OCI-LY7 (cell line): ENCODE results near the gene DISC1.

Experiments used
- CTCF ChIP-seq: fragments of 200-600 bp; sonication (generic); conservative IDR thresholded peaks from 2 replicates; pipeline ENCODE4 v1.5.1; 2014; ENCODE audit warnings: mild to moderate bottlenecking, antibody characterized with exemption, low read length, moderate library complexity, mixed read lengths
- EZH2phosphoT487 ChIP-seq: fragments of 200-600 bp; sonication (generic); IDR thresholded peaks from 2 replicates; pipeline ENCODE4 v1.6.1; 2018; ENCODE audit warnings: low read depth, borderline replicate concordance, mild to moderate bottlenecking, mixed run types, antibody characterized with exemption, low read length, moderate library complexity, mixed read lengths

- TF ChIP-seq CTCF (peak; percentile 55; the same call in 1 of the 2 replicates), EZH2phosphoT487 (no peak)
These were observed 42.5 kb upstream of the DISC1 start for GRCh38 chr1:231584117-231584516.
